Renal cortex interstitium (tissue), 11 donors: Measurements from ENCODE around the gene IL12RB1. TPM values are rescaled to one million over a fixed set of nuclear protein-coding genes. Genes with fewer than 3 reads are reported as not detected.

ENCODE experiments used
- DNase-seq, 11 donors: peaks; one replicate each; pipeline ENCODE4 v3.0.0-alpha.2; 2013; ENCODE audit warnings: low read depth in 9 of 11, low spot score in 4 of 11; ENCODE audit errors: extremely low read depth in 1 of 11
- polyA plus RNA-seq, 3 donors: library from polyadenylated mRNA; unstranded; fragments of 120-200 nt; gene quantifications; one replicate each; pipeline ENCODE4 v1.2.1, GENCODE V29; 2013; ENCODE audit not compliant: insufficient read length in 3 of 3

The IL12RB1 gene
- polyA plus RNA-seq, 3 donors: 0.16 to 0.44 (median 0.23) TPM

DNA sequence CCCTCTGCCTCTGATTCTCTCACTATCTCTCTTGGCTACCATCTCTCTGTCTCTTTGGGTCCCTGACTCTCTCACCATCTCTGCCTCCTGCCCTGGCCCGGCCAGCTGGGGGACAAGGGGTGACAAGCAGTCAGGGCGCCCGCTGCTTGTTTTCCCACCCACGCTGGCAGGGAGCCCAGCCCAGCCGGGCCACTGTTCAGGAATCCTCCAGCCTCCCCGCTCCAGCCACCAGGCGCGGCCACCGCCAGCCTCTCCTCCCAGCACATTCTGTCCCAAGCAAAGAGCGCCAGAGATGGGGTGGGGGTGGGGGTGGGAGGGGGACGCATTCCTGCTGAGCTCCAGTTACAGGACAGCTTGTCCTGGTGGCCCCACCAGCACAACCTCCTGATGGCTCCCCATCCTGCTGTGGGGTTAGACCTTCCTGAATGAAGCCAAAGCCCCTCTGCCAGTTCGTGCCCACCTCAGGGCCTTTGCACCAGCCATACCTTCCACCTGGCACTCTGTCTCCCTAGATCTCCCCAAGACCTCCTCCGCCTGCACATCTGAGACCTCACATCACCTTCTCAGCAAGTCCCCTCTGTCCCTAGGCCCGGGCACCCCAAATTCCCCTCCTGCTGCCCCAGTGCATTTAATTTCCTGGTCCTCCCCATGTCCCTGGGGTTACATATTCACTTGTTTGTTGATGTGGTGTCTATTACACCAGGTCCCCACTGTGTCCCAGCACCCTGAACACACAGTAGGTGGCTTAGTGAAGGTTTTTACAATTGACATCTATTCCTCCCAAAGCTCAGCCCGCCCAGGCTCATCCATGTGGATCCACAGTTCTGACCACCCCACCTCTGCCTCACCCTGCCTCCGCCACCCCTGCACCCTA, 66.3 kb downstream of the IL12RB1 start:
- no peak for DNase-seq

DNA sequence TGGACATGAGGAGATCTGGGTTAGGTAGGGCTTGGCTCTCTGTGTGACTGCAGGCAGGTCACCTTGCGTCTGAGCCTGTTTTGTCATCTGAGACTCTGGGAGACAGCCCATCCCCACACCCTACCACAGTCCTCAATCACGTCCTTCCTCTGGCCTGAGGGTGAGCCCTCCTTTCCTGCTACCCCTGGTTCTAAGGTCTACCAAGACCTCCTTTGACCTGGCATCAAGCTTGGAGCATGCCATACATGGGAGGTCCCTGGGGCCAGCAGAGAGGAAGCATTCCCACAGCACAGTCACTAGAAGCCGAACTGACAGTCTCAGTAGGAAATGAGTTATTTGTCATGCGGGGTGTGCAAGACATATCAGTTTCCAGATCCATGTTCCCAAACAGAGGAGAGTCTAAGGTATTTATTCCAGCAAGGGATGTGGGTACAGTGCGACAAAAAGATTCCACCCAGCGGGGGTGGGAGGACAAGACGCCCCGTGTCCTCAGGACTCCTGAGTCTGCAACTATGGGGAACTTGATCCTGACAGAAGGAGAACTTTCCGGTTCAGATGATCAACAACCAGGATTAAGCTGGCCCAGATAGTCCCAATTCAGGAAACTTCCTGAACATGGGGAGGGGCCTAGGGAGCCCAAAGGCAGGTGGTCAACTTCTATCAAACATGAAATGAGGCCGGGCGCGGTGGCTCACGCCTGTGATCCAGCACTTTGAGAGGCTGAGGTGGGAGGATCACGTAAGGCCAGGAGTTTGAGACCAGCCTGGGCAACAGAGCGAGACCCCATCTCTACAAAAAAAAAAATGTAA, 69.3 kb downstream of the IL12RB1 start:
- DNase-seq: no peak

- no peak for DNase-seq
Measured at GRCh38 chr19:18016209-18016910, 70.4 kb downstream of the IL12RB1 start.

DNA sequence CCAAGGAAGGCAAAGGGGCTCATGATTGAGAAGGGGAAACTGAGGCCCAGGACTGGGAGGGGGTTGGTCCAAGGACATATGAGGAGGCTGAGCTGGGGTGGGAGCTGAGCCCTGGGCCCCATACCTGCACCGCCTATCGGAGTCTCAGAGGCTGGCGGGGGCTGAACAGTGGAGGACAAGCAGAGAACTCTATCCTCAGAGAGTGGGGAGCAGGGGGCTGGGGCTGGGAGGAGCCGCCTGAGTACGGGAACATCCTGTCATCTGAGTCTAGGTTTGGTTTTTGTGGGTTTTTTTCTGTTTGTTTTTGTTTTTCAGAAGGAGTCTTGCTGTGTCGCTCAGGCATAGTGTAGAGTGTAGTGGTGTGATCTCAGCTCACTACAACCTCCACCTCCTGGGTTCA, 72.5 kb downstream of the IL12RB1 start:
- DNase-seq: no peak

DNA sequence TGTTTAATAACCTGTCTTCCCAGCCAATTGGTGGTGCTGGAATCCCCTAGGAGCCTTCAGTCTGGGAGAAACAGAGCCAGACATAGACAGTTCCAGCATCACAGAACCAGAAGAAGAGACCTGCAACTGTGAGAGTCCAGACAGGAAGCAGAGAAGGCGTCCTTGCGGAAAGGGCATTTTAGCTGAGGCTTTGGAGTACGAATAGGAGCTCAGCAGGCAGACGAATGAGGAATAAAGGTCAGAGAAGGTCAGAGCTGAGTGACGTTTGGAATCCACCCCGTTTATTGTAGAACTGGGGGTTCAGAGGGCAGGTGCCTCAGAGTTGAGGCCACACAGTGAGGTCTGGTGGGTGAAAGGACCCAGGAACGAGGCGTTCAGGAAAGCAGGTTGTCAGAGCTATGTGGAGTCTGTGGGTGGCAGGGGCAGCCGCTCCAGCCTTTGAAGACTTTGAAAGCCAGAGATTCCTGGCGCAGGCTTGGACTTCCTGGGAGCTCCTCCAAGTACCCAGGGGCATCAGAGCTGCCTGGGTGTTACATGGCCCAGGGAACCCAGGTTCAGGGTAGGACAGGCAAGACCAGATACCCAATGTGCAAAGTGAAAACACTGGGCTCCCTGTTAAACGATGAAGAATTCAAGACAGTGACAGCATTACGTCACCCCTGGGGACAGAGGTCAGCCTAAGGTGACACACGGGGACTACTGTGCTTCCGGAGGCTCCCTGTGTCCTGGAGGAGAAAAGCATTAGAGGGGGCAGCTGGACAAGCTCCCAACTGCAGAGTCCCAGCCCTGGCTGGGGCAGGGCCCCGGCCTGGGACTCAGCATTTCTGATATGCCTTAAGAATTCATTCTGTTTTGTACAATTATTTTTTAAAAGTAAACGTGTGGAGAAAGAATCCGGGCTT, 73.3 kb downstream of the IL12RB1 start:
- DNase-seq: no peak

DNA sequence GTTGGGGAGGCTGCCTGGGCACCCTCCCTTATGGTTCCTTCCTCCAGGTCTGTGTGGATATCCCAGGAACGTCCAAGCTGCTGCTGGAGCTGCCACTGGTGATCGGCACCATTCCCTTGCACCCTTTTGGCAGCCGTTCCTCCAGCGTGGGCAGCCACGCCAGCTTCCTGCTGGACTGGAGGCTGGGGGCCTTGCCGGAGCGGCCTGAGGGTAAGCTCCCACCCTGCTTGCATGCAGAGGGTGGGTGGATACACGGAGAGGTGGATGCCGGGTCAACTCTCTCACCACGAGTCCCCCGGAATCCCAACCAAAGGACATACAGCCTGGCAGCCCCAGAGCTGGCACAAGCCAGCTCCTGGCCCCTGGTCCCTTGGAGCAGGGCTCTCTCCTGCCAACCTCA, 76.6 kb downstream of the IL12RB1 start:
- DNase-seq: no peak

DNA sequence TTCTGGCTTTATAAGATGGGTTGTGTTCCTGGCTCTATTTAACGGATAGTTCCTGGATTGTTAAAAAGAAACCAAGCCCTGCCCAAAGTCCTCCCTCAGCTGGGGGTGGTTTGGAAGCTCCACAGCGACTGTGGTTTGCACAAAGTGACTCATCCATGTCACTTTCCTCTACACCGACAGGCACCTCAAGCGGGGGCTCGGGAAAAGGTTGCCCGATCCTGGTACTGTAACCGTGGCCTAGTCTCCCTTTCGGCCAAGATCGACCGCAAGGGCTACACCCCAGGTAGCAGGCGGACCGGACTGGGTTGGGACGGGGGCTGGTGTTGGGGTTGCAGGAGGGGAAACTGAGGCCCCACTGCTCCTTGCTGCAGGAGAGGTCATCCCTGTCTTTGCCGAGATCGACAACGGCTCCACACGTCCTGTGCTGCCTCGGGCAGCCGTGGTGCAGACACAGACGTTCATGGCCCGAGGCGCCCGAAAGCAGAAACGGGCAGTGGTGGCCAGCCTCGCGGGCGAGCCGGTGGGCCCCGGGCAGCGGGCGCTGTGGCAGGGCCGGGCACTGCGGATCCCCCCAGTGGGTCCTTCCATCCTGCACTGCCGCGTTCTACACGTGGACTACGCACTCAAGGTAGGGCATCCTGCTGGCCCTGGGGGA, 77.2 kb downstream of the IL12RB1 start:
- no peak for DNase-seq

Other genes with a start within 250 kb of the IL12RB1 start
- 1 to 10 TPM; 3.2 to 4.5 (median 3.3) TPM for gene JAK3, start 239.0 kb downstream of the IL12RB1 start, polyA plus RNA-seq
- 1,000 to 10,000 TPM in 2 of 3 donors, 100 to 1,000 TPM in 1; 861 to 1,272 (median 1,083) TPM for gene RPL18A, start 227.0 kb downstream of the IL12RB1 start, polyA plus RNA-seq
- under 1 TPM; 0.05 to 0.07 (median 0.06) TPM for gene SLC5A5, start 215.0 kb downstream of the IL12RB1 start, polyA plus RNA-seq
- gene CCDC124, start 153.9 kb downstream of the IL12RB1 start, polyA plus RNA-seq: 10 to 100 TPM; 46.5 to 87.2 (median 70.7) TPM
- gene KCNN1, start 119.8 kb downstream of the IL12RB1 start, polyA plus RNA-seq: 1 to 10 TPM; 4.8 to 8.4 (median 5.7) TPM
- gene ARRDC2, start 78.8 kb downstream of the IL12RB1 start, polyA plus RNA-seq: 1 to 10 TPM; 3.4 to 7.5 (median 3.8) TPM
- gene MAST3, start 10.8 kb upstream of the IL12RB1 start, polyA plus RNA-seq: 1 to 10 TPM; 4.6 to 9.2 (median 5.5) TPM
- gene PIK3R2, start 66.2 kb upstream of the IL12RB1 start, polyA plus RNA-seq: 10 to 100 TPM; 20.1 to 38.9 (median 30.4) TPM
- 10 to 100 TPM; 11.4 to 20.4 (median 11.7) TPM for gene IFI30, start 86.9 kb upstream of the IL12RB1 start, polyA plus RNA-seq
- gene MPV17L2, start 106.3 kb upstream of the IL12RB1 start, polyA plus RNA-seq: 10 to 100 TPM in 1 of 3 donors, 1 to 10 TPM in 2; 7.9 to 10.3 (median 8.2) TPM
- gene RAB3A, start 117.1 kb upstream of the IL12RB1 start, polyA plus RNA-seq: 1 to 10 TPM; 4.9 to 6.5 (median 5.4) TPM
- 1 to 10 TPM in 1 of 3 donors, under 1 TPM in 2; 0.30 to 1.8 (median 0.79) TPM for gene PDE4C, start 139.5 kb upstream of the IL12RB1 start, polyA plus RNA-seq
- gene IQCN, start 187.5 kb upstream of the IL12RB1 start, polyA plus RNA-seq: 10 to 100 TPM in 1 of 3 donors, 1 to 10 TPM in 2; 6.6 to 12.2 (median 7.2) TPM
- 100 to 1,000 TPM in 2 of 3 donors, 10 to 100 TPM in 1; 71.4 to 135 (median 103) TPM for gene JUND, start 194.7 kb upstream of the IL12RB1 start, polyA plus RNA-seq
- 100 to 1,000 TPM in 2 of 3 donors, 10 to 100 TPM in 1; 84.2 to 120 (median 108) TPM for gene LSM4, start 236.1 kb upstream of the IL12RB1 start, polyA plus RNA-seq